HG03439 (cell line): Measurements from ENCODE around the gene RAI14.
A peak's percentile ranks its signal among the peaks of the same experiment; 100 is the strongest.

Experiments
- ATAC-seq: cut with Tn5 transposase; IDR thresholded peaks from one replicate; pipeline ENCODE4 v1.9.1; 2021; ENCODE audit warnings: mild to moderate bottlenecking, moderate library complexity; ENCODE audit not compliant: unreplicated experiment

Gene RAI14

GRCh38 chr5:34843497-34843896 is 187.4 kb downstream of the RAI14 start:
- ATAC-seq = no peak

DNA sequence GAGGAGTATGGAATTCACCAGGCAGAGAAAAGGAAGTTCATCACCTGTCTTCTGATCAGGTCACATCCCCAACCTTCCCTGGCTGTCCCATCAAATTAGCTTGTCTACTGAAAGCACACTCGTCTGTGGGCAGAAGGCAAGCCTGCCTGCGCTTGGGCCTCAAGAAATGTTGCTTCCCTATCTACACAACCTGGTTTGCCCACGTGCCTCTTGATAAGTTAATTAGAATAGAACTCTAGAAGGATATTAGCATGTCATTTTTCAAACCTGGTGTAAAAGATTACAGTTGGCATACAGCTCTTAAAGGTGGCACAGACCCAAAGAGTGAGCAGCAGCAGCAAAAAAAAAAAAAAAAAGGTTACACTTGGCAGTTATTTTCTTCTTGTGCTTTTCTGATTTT is 188.0 kb downstream of the RAI14 start:
- no peak for ATAC-seq

- no peak for ATAC-seq
These were observed 188.9 kb downstream of the RAI14 start for GRCh38 chr5:34844999-34845398.

DNA sequence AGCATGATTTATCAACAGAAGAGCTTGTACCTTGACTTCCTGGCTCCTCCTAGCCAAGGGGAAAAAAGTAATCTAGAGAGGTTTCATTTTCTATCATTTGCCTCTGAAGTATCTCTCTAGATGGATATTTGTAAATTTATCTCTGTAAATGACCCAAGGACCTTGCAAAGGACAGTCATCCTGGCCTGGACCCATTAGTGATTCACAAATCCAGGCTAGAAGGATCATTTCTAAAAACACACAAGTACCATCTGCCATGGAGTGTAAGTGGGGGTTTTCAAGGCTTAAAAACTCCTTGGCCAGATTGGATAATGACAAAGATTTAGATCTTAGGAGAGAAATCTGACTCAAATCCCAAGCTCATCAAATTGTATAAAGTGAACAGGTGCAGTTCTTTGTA is 190.9 kb downstream of the RAI14 start:
- no peak for ATAC-seq

DNA sequence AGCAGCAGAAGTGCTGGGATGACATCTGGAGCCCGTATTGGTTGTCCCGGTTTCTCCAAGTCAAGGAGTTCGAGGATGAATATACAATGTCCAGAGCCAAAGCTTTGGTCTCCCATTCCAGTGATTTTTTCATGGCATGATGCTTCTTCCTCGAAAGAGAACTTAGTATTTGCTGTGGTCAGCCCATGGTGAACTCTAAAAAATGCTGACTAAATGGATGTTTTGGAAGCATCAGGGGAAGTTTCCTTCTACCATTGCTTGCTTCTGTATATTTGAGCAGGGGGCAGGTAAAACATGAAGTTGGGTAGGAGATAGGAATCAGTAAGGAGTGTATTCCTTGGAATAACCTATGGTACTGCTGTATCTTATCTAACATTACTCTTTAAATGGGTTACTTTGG is 191.4 kb downstream of the RAI14 start:
- ATAC-seq = no peak

DNA sequence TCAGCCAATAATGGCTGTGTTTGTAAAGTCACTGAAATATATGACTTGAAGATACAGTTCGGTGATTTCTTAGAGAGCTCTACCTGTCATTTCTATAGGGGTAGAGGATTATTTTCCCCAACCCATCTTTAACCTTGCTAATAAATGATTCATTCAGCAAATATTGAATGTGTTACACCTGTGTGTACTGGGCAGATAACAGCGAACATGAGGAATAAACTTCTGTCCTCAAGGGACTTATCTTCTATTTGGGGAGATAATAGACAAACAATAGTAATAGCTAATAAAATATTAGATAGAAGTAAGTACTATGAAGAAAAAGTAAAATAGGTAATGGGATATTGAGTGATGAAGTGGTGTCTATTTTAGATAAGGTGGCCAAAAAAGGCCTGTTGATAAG is 192.1 kb downstream of the RAI14 start:
- no peak for ATAC-seq

GRCh38 chr5:34849253-34849652 is 193.1 kb downstream of the RAI14 start:
- no peak for ATAC-seq

DNA sequence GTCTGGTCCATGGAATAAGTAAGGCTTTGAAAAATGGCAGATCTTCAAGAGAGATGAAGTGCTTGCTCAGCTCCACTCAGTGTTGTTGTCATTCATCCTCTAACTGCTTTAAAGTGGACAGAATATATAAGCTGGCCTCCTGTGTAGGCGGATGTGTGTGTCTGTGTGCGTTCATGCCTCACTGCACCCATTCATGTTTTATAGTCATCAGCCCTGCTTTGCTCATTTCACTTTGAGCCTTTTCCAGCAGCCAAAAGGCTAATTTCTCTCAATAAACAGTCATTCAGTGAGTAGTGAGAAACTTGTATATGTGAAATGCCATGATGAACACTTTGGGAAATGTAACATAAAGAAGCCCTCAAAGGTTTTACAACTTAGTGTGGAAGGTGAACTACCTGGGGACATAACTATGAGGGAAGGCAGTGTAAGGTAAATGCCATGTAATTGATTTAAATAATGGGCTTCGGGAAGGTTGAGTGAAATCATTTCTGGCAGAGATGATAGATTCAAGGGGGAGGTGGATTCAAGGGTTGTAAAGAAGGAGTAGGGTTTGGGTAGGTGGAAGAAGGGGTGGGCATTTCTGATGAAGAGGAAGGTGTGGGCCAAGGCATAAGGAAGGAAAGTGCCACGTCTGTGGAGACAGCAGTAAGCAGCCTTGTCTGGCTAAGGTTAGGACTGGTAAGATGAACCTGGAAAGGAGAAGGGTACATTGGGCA is 198.5 kb downstream of the RAI14 start:
- ATAC-seq = peak; percentile 95

DNA sequence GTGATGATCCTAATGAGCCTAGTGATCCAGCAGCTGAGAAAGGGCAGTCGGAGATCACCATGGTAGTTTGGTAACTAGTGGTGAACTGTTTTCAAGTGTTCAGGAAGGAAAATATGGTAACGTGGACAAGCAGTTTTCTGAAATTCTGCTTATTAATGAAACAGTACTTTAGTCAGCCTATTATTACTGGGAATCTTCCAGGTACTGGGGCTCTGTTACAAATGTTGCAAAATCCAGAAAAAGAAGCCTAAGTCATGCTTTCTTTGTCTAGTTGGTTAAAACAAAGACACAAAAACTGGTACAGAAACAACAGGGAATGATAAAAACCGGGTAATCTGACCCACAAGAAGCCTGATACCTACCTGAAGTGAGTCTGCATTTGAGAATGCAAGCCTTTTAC is 201.0 kb downstream of the RAI14 start:
- ATAC-seq = no peak

- no peak for ATAC-seq
These were observed 201.8 kb downstream of the RAI14 start for GRCh38 chr5:34857894-34858293.

- ATAC-seq = no peak
These were observed 202.7 kb downstream of the RAI14 start for GRCh38 chr5:34858790-34859189.

DNA sequence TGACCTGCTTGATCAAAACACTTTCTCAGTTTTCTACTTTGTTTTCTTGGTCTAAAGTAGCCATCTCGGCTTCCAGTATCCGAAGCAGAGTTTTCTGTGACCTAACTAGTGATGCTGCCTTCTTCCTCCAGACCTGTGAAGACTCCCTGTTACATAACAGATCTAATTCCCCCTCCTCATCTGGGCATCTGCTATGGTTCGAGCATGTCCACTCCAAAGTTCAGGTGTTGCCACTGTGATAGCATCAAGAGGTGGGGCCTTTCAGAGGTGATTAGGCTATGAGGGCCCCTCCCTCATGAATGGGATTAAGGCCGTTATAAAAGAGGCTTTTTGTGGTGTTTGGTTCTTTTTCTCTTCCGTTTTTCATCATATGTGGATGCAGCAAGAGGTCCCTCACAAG is 203.1 kb downstream of the RAI14 start:
- ATAC-seq = no peak

- no peak for ATAC-seq
These were observed 207.8 kb downstream of the RAI14 start for GRCh38 chr5:34863946-34864345.

DNA sequence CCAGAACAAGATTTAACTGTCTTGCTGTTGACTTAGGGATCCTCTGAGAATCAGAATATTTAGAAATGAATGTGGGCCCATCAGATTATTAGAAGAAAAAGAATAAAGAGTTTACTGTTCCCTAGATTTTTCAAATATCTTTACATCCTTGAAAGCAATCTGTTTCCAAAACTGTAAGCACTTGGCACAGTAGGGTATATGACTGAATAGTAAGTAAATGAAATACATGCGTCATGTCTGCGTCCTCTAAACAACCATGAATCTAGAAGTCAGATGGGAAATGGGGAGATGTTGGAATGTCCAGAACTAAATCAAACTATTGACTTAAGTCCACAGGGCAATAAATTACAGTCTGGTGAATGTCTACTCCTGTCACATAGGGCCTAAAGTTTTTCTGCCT is 209.0 kb downstream of the RAI14 start:
- ATAC-seq = no peak

DNA sequence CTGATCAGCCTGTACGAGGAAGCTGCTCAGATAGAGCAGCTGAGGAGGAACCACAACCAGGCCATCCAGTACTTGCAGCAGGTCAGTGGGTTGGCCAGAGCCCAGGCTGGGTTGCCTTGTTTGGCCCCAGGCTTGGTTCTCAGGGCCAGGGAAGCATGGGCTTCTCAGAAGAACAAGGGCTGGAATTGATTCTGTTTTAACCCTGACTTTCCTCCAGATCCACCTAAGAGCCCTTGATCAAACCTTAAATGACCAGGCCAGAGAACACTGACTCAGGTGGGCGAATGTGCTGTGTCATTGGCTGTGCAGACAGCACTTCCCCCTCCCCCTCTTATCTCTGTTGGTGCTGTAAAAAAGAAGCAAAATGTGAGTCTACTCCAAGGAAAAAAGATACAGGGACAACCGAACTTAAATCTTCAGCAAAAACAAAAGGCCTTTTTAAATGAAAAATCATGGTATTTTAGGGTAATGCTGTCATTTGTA is 210.9 kb downstream of the RAI14 start:
- ATAC-seq = no peak

- no peak for ATAC-seq
These were observed 211.5 kb downstream of the RAI14 start for GRCh38 chr5:34867660-34868059.

DNA sequence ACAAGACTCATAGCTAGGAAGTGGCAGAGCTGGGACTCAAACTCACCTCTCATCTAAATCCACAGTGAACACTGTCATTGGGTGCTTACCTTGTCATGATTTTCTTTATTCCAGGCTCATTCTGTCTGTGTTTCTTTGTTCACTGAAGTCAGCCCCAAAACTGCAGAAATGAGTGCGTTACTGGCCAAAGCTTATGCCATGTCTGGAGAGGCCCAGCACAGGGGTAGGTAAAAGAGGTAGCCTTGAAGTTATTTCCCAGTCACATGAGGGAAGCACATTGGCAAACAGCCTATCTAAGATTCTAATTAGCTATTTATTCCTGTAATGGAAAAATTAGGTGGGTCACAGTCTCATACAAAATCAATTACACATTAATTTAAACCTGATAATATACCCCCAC is 212.7 kb downstream of the RAI14 start:
- no peak for ATAC-seq

- no peak for ATAC-seq
These were observed 213.1 kb downstream of the RAI14 start for GRCh38 chr5:34869256-34869655.

- no peak for ATAC-seq
These were observed 214.3 kb downstream of the RAI14 start for GRCh38 chr5:34870382-34870781.

- no peak for ATAC-seq
These were observed 220.1 kb downstream of the RAI14 start for GRCh38 chr5:34876275-34876674.

DNA sequence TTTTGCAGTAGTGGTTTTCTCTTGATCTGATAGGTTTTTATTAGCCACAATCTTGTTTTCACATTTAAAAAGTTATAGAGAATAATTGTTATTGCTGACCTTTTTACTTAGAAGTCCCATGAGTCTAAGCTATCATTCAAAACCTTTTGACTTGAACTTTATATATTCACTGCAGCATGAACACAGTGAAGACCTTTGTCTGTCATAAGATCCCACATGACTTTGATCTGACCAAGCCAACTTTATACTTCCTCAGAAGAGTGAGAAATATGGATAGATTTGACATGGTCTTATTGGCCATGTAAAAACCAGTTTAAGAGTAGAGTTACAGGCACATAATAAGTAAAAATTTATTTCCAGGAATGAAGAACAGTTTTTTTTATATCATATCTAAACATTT is 225.1 kb downstream of the RAI14 start:
- ATAC-seq = no peak
